Measurements from ENCODE around the gene ACAD11.

DNA sequence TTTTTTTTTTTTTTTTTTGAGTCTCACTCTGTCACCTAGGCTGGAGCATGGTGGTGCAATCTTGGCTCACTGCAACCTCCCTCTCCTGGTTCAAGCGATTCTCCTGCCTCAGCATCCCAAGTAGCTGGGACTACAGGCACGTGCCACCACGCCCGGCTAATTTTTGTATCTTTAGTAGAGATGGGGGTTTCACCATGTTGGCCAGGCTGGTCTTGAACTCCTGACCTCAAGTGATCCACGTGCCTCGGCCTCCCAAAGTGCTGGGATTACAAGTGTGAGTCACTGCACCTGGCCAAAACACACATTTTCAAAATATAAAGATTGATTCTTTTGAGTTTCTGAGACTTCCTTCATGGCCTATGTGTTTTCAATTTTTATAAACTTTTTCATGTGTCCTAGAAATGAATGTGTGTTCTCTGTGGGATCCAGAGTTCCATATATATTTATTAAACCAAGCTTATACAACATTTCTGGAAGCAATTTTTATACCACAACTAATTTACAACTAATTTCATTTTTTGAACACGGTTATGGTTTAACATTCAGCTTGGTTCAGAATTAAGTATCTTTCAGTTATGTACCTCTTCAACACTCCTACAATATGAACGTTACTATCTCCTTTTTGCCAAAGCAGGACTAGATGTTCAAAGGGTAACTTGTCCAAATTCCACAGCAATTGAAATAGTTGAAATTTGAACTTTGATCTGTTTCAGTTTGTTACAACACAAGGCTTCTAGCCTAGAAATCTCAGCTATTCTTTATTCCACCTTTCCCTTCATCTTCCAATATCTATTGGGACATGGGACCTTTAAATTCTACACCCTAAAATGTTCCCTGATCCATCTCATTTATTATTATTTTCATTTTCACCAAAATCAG is 1.5 kb downstream of the ACAD11 start:
- TF ChIP-seq CTCF (IDR thresholded peaks at IDR 0.05) = no peak
- no peak for TF ChIP-seq POLR2A (IDR thresholded peaks at IDR 0.05)

All from body of pancreas (tissue), 4 donors.